ENCODE data around the gene RNF43.

DNA sequence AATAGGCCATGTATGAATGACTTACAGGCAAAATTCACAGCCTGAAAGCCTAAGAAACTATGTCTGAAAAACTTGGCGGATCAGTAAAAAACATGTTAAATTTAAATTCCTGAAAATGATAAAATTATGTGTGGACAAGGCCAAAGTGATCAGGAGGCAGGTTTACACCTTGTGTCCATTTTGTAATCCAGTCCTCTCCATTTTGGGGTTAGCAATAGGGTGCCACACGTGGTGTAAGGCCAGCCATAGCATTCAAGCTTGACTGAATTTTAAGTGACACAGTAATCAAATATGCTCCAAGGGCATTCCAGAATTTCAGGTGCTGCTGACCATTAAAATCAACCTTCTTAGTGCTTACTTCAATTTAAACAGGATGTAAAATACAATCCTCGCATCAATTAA, 2.7 kb downstream of the RNF43 start:
- TF ChIP-seq, protein P1, sequence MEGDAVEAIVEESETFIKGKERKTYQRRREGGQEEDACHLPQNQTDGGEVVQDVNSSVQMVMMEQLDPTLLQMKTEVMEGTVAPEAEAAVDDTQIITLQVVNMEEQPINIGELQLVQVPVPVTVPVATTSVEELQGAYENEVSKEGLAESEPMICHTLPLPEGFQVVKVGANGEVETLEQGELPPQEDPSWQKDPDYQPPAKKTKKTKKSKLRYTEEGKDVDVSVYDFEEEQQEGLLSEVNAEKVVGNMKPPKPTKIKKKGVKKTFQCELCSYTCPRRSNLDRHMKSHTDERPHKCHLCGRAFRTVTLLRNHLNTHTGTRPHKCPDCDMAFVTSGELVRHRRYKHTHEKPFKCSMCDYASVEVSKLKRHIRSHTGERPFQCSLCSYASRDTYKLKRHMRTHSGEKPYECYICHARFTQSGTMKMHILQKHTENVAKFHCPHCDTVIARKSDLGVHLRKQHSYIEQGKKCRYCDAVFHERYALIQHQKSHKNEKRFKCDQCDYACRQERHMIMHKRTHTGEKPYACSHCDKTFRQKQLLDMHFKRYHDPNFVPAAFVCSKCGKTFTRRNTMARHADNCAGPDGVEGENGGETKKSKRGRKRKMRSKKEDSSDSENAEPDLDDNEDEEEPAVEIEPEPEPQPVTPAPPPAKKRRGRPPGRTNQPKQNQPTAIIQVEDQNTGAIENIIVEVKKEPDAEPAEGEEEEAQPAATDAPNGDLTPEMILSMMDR (IDR thresholded peaks at IDR 0.05), result no peak
- TF ChIP-seq POLR2A (IDR thresholded peaks at IDR 0.05), result no peak
